Measurements from ENCODE around the gene DSCAML1.
A peak's percentile ranks its signal among the peaks of the same experiment; 100 is the strongest.
"Not testable (repeated sequence)": the region's sequence is repeated elsewhere in the genome, so short reads cannot be mapped to it uniquely, and the experiment has no call there.

Gene DSCAML1

DNA sequence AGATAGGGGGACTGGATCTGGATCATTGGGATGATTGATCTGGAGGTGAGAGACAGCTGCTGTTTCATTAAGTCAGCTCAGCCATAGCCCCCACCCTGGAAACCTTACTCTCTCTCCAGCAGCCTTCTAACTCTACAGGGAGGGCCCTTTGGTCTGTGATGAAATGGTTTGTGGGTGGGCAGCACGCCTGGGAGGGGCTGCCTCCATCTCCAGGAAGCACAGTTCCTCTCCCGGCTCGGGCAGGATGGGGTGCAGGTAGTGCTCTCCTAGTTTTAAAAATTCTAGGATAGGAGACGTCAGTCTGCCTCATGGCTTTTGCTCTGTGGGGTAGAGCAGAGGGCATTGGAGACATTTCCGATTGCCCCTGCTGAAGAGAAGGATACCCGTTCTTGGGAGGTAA, 379.7 kb downstream of the DSCAML1 start:
- intact Hi-C loops (cut with DNase I) = no loop called here
- no peak for DNase-seq

DNA sequence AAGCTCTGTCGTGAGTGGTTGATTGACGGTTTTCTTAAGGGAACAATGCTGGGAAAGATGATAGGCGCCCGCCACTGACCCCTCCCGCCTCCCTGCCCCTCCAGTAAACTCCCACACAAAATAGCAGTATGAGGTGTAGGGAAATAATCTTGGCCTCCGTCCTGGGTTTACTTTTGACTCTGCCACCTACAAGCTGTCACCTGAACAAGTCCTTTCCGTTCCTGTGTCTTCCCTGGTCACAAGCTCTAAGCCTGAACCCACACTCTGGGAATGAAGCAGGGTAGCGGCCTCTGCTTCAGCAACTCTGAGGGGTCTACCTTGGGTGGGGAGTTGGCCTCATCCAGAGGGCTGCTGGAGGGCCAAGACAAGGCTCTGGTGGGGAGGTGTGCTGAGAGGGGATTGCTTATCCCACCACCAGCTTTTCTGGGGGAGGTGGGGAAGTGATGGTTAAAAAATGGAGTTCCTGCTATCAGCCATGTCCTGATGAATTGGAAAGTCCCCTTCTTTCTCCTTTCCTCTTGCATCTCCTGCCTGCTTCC, 381.6 kb downstream of the DSCAML1 start:
- intact Hi-C loops (cut with DNase I) = no loop called here
- peak in 2 of 42 donors; percentile 2 to 18 for DNase-seq

DNA sequence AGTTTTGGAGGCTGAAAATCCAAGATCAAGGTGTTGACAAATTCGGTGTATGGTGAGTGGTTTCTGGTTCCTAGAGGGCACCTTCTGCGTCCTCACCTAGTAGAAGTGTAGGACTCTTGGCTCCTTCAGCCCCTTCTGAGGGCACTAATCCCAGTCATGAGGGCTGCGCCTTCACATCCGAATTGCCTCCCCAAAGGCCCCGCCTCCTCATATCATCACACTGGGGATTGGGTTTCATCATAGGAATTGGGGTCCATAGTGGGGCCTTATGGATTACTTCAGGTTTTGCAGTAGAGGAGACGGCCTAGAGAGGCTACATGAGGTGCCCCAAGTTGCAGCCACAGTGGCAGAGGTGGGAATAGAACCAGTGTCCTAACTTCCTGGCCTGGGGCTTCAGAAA, 382.3 kb downstream of the DSCAML1 start:
- peak in 4 of 42 donors; percentile 3 to 21 (median 12) for DNase-seq
- intact Hi-C loops (cut with DNase I) = no loop called here

DNA sequence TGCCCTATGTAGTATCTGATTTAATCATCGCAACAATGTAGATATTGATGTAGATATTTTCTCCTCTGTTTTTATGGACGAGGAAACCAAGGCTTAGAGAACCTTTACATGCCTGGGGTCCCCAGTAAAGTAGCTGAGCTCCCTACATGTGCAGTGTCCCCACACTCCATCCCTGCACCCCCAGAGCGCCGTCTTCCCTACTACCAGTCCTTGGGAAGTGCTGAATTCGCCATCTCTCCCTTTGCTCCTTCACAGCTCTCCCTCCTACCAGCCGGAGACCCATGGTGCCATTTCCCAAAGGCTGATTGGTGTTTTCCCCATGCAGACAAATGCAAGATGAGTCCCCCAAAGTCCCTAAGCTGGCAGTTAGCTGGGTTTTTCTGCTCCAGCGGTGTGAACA, 383.4 kb downstream of the DSCAML1 start:
- intact Hi-C loops (cut with DNase I) = no loop called here
- DNase-seq = no peak

DNA sequence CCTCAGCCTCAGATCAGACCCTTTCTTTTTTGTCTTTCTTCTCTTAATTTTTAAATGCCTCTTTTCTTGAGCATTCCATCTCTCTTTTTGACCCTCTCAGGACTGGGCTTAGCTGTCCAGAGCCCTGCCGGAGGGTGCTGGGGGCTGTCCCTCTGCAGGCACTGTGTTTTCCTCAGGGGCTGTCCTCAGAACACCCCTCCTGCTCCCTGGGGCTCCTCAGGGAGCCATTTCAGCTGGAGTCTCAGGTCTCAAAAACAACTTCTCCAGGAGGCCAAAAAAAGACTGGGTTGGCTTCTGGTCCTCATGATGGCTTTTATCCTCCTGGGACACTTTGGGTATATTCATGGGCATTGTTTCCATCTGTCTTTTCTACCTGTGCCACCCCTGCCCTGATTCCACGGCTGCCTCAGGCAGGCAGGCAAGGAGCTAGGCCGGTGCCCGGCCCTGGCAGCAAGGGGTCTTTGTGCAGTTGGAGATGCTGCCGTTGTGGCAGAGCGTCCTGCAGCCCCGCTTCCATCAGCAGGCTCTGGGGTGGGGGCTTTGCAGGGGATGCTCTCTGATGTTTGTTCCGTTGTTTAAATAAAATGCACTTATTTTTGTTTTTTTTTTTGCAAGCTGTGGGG, 384.3 kb downstream of the DSCAML1 start:
- intact Hi-C loops (cut with DNase I) = no loop called here
- peak in 1 of 42 donors; percentile 21 for DNase-seq

DNA sequence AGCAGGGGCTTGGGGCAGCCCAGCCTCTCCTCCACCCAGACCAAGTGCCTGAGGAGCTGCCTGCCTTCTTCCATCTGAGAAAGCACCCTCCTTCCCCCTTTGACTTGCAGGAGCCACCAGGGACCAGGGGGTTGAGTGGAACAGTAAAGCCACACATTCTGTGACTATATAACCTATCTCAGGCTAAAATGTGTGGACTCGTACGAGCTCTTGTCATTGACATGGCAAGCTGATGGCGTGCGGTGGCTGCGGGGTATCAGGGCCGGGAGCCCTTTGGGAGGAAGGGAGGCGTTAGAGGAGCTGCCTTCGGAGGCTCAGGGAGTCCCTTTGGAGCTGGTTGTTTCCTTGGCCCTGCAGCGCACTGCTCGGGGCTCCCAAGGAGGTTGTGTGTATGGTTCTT, 384.8 kb downstream of the DSCAML1 start:
- intact Hi-C loops (cut with DNase I) = no loop called here
- no peak for DNase-seq

DNA sequence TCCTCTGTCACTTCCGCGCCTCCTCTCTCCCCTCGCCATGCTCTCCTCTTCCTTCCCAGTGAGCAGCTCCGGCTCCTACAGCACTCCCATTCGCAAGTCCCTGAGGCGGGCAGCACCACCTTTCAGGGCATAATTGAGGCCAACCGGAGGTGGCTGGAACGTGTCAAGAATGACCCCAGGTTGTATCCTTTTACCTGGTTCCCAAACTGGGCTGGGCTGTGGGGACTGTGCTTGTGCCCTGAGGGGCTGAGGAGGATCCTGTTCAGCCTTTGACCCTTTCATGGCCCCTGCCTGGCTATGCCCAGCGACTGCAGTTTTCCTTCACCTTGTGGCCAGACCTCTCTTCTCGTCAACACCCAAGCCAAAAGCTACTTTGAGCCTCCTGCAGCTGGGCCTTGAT, 385.3 kb downstream of the DSCAML1 start:
- no peak for DNase-seq
- intact Hi-C loops (cut with DNase I) = no loop called here

DNA sequence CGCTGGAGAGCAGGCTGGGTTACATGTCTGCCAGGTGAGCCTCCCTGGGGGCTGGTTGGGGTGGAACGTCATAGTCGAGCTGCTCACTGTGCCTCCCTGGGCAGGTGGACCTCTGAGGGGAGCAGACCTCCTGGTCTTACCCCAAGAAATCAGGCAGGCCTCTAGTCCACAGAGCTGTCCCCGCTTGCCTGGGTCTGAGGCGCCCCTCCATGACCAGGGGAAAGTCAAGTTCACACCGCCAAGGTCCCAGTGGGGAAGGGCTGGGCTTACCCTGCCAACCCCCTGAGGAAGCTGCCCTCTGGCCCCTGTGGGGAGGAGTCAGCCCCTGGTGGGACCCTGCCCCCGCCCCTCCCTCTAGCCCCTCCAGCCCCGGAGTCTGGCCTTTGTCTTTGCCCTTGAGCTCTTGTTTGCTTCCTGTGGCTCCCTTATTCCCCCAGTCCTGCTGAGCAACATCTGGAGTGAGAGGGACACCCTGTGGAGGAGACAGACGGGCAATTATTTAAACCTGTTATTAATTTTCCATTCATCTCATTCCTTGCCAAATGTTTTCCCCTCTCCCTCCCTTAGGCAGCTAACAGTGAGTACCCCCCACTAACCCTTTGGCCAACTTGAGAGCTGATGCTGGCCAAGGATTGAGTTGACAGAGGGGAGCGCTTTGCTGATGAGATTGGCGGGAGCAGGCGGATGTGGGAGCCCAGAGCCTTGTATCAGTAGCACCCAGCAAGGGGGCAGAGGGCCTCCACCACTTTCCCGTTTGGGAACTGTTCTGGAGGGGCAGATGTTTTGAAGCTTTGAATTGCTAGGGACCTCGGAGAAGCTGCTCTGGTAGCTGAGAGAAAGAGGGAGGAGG, 385.9 kb downstream of the DSCAML1 start:
- DNase-seq = no peak
- intact Hi-C loops (cut with DNase I) = no loop called here

DNA sequence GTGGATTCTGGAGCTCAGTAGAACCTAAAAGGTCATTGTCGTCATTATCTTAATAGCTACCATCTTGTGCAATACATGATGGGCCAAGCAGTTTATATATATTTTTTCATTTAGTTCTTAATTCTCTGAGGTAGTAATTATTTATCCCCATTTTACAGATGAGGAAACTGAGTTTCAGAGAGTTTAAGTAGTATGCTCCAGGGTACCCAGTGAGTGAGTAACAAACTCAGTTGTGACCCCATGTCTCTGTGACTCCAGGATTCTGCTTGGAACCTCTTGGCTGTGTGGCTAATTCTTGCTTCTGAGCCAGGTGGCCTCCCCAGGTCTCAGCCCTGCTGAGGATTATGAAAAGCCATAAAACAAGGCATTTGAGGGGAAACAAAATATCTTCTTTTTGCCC, 386.8 kb downstream of the DSCAML1 start:
- no peak for DNase-seq
- intact Hi-C loops (cut with DNase I) = no loop called here

DNA sequence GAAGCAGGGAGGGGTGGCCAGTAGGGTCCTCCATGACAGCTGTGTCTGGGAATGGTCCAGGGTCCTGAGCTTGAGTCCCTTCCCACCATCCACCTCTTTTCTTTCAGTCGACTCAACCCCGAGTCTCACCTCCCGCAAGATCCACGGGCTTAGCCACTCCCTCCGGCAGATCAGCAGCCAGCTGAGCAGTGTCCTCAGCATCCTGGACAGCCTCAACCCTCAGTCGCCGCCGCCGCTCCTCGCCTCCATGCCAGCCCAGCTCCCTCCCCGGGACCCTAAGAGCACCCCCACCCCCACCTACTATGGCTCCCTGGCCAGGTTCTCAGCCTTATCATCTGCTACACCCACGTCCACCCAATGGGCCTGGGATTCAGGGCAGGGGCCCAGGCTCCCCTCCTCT, 387.5 kb downstream of the DSCAML1 start:
- intact Hi-C loops (cut with DNase I) = no loop called here
- peak in 2 of 42 donors; percentile 15 to 16 for DNase-seq

DNA sequence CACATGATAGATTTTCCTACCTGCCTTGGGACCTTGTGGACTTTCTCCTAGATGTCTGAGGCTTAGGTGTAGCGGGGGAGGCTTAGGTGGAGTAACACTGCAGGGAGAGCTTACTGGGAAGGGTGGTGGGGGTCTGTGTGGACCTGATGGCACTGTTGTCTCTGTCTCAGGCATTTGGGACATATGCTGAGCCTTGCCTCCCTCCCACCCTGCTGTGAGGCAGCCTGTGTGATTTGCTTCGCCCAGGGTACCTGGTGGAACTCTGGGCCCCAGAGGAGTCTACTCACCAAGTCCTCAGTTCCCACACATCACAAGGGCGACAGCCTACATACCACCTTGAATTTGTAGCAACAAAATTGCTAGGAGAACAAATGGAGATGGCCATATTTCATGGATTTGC, 388.7 kb downstream of the DSCAML1 start:
- DNase-seq = peak in 2 of 42 donors; percentile 7 to 16
- intact Hi-C loops (cut with DNase I) = no loop called here

DNA sequence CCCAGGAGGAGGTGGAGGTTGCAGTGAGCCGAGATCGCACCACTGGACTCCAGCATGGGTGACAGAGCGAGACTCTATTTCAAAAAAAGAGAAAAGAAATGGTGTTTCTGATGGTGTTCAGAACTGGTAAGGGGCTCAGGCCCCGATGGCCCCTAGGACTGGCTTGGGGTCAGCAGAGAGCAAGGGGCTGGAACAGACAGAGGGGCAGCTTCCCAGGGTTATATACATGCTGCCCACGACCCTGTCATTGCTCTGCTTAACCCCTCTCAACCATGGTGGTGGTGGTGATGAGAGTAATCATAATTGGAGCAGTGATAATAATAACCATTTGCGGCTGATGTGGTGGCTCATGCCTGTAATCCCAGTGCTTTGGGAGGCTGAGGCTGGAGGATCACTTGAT, 390.0 kb downstream of the DSCAML1 start:
- intact Hi-C loops (cut with DNase I) = no loop called here
- DNase-seq = no peak

DNA sequence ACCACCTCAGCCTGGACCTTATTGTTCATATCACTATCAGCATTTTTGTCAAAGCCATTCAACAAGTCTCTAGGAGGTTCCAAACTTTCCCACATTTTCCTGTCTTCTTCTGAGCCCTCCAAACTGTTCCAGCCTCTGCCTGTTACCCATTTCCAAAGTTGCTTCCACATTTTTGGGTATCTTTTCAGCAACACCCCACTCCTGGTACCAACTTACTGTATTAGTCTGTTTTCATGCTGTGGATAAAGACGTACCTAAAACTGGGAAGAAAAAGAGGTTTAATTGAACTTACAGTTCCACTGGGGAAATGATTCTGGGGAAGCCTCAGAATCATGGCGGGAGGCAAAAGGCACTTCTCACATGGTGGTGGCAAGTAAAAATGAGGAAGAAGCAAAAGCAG, 391.1 kb downstream of the DSCAML1 start:
- not testable (repeated sequence) for DNase-seq

DNA sequence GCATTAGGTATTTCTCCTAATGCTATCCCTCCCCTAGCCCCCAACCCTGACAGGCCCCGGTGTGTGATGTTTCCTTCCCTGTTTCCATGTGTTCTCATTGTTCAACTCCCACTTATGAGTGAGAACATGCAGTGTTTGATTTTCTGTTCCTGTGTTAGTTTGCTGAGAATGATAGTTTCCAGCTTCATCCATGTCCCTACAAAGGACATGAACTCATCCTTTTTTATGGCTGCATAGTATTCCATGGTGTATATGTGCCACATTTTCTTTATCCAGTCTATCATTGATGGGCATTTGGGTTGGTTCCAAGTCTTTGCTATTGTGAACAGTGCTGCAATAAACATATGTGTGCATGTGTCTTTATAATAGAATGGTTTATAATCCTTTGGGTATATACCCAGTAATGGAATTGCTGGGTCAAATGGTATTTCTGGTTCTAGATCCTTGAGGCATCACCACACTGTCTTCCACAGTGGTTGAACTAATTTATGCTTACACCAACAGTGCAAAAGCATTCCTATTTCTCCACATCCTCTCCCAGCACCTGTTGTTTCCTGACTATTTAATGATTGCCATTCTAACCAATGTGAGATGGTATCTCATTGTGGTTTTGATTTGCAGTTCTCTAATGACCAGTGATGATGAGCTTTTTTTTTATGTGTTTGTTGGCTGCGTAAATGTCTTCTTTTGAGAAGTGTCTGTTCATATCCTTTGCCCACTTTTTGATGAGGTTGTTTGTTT, 397.7 kb downstream of the DSCAML1 start:
- intact Hi-C loops (cut with DNase I); DNase-seq: not testable (repeated sequence)

More for the DNA sequence above, 391.1 kb downstream of the DSCAML1 start:
- intact Hi-C loops (cut with DNase I) = not testable (repeated sequence)

DNA sequence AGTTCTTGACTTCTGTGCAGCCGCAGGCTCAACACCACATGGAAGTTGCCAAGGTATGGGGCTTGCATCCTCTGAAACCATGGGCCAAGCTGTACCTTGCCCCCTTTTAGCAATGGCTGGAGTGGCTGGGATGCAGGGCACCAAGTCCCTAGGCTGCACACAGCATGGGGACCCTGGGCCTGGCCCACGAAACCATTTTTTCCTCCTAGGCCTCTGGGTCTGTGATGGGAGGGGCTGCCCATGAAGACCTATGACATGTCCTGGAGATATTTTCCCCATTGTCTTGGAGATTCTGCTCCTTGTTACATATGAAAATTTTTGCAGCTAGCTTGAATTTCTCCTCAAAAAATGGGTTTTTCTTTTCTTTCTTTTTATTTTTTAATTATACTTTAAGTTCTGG, 398.4 kb downstream of the DSCAML1 start:
- DNase-seq = peak in 1 of 42 donors; percentile 3
- intact Hi-C loops (cut with DNase I) = not testable (repeated sequence)

DNA sequence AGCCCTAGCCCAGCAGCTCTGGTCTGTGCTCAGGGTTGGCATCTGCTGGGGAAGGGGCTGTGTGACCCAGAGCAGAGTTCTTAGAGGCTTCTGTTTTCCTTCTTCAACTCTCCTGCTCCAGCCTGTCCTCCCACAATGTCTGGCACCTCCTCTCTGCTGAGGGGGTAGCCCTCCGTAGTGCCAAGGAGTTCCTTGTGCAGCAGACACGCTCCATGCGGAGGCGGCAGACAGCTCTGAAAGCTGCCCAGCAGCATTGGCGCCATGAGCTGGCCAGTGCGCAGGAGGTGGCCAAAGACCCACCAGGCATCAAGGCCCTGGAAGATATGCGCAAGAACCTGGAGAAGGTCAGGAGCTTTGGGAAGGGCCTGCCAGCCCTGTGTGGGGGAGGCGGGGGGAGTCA, 400.0 kb downstream of the DSCAML1 start:
- intact Hi-C loops (cut with DNase I) = no loop called here
- no peak for DNase-seq

DNA sequence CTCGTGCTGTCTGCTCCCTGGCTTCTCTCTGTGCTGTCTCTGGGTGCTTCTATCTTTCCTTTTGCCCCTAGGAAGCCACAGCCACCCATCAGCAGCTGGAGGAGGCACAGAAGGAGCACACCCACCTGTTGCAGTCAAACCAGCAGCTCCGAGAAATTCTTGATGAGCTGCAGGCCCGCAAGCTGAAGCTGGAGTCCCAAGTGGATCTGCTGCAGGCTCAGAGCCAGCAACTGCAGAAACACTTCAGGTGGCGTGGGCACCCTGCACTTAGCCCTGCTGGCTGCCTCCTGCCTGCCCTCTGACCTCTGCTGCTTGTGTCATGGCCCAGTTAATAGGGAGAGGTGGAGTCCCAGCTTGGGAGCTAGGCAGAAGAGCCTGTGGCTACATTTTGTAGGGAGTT, 401.5 kb downstream of the DSCAML1 start:
- DNase-seq = peak in 19 of 42 donors; percentile 9 to 78 (median 41)
- intact Hi-C loops (cut with DNase I) = no loop called here

DNA sequence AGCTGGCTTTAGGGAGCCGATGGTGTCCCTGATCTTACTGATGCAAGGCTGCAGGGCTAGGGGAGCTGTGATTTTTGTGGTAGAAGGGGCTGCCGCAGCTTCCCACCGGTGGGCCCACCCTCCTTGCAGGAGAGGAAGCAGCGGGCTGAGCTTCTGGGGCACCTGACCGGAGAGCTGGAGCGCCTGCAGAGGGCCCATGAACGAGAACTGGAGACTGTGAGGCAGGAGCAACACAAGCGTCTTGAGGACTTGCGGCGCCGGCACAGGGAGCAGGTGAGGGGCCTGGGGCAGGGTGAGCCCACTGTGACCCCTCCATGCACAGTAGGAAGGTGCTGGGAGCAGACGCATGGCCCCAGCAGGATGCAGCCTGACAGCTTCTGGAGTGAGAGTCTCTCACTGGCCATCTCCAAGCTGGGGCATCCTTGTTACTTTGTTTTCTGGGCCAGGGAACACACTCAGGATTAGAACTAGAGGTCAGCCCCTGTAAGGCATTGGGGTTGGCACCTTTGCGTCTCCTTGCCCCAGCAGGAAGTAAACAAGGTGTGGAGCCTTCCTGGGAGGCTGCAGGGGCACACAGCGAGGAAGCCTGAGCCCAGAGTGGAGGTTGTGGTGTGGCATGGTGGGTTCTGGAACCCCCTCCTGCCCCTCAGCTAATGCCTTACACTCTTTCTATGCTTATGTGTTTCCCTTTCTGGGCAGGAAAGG, 402.6 kb downstream of the DSCAML1 start:
- intact Hi-C loops (cut with DNase I) = no loop called here
- DNase-seq = no peak

DNA sequence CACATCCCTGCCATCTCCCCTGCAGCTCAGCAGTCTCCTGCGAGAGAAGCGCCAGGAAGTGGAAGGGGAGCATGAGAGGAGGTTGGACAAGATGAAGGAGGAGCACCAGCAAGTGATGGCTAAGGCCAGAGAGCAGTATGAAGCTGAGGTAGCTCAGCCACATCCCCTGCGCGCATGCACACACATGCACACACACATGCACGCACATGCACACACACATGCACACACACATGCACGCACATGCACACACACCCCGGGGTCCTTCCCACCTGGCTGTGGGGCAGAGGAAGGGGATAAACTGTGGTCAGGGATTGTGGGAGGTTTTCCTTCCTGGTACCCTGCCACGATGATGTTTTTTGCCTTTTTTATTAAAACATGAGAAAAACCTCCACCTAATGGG, 404.0 kb downstream of the DSCAML1 start:
- intact Hi-C loops (cut with DNase I) = no loop called here

More for the DNA sequence above, 404.0 kb downstream of the DSCAML1 start:
- DNase-seq = no peak

Data from head of caudate nucleus (tissue), 42 donors.